Mammary epithelial cell (primary cell): ENCODE results near the gene HOATZ.

Experiments
- EZH2 ChIP-seq: IDR thresholded peaks from 2 replicates; pipeline ENCODE4 v1.6.1; 2012; ENCODE audit warnings: low read length, inconsistent platforms, borderline replicate concordance
- TF ChIP-seq, protein P1 (sequence below), 2 donors: IDR thresholded peaks in 1 of 2; conservative IDR thresholded peaks in 1 of 2; 2 replicates each; pipeline ENCODE4 v1.5.1; 2011 to 2012; ENCODE audit warnings: inconsistent platforms in 2 of 2, low read length in 2 of 2, mild to moderate bottlenecking in 2 of 2, control low read depth in 1 of 2, low read depth in 1 of 2; ENCODE audit not compliant: insufficient read depth in 1 of 2; ENCODE audit errors: extremely low read depth in 1 of 2

DNA sequence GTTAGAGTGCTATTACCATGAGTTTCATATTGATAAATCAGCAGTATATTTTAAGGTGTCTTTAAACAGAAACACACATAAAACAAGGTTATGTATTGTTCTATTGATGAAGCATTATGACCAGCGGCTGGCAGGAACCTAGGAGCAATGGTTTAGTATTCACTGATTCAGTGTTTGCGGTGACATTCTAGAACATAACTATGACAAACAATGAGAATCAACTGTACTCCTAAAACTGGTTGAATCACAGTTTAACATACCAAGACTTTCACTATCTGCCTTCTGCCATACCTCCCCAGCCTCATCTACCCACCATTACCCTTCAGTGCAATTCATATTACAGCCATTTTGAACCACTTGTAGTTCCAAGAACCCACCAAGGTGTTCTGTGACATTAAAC, 8.8 kb downstream of the HOATZ start:
- no peak for TF ChIP-seq EZH2
- TF ChIP-seq, protein P1, sequence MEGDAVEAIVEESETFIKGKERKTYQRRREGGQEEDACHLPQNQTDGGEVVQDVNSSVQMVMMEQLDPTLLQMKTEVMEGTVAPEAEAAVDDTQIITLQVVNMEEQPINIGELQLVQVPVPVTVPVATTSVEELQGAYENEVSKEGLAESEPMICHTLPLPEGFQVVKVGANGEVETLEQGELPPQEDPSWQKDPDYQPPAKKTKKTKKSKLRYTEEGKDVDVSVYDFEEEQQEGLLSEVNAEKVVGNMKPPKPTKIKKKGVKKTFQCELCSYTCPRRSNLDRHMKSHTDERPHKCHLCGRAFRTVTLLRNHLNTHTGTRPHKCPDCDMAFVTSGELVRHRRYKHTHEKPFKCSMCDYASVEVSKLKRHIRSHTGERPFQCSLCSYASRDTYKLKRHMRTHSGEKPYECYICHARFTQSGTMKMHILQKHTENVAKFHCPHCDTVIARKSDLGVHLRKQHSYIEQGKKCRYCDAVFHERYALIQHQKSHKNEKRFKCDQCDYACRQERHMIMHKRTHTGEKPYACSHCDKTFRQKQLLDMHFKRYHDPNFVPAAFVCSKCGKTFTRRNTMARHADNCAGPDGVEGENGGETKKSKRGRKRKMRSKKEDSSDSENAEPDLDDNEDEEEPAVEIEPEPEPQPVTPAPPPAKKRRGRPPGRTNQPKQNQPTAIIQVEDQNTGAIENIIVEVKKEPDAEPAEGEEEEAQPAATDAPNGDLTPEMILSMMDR (conservative IDR thresholded peaks at IDR 0.05 in 1 of 2, IDR thresholded peaks at IDR 0.05 in 1 of 2; ENCODE audit: extremely low read depth in 1 of 2, insufficient read depth in 1 of 2, low read depth in 1 of 2, low read length in 2 of 2): no peak
